Measurements from ENCODE around the gene NR4A1.

NR4A1 gene

DNA sequence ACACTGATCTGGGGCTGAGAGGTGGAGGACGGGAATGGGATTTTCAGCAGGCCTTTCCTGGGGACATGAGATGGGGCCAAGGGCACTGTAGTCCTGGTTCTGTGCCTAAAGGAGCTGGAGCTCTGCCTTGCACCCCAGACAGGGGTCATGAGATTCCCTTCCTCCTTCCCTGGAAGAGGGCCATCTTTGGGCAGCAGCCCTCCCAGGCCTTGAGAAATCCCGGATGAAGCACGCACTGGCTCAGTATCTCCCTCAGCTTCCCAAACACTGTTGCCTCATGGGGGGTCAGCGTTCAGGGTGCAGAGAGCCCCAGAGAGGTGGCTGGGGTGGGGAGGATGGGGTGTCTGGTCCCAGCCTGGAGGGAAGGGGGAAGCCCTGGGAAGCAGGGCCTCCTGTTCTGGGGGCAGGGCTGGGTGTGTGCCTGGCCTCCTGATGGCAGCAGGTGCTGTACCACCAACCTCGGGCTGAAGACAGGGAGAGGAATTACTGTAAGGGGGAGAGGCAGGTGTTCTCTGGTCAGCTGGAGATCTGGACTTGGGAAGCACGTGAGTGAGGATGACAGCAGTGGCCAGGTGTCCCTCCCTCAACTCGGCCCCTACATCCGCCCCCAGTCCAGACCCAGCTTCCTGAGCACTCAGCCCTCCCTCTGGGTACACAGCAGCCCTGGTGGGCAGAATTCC is 8.4 kb upstream of the NR4A1 start:
- H3K4me3 ChIP-seq, result no peak overlapping the region
- H3K9me3 ChIP-seq (ENCODE audit: low read depth, low read length), result no peaks in the 10 kb centered on the region
- no peaks in the 10 kb centered on the region; the same call in 1 of the 2 replicates for H3K36me3 ChIP-seq (ENCODE audit: insufficient read depth, low read length)
- TF ChIP-seq POLR2AphosphoS5 (IDR thresholded peaks at IDR 0.05; ENCODE audit: borderline replicate concordance, low read depth, low read length) (no peak), EZH2 (IDR thresholded peaks at IDR 0.05) (no peak), FOXP2 (optimal IDR thresholded peaks at IDR 0.05; ENCODE audit: control extremely low read depth, extremely low read length, insufficient read depth) (no peak)
- no peak for DNase-seq (ENCODE audit: low read depth, low spot score)
- no peak overlapping the region for H3K9ac ChIP-seq (ENCODE audit: insufficient read length)
- no peak overlapping the region for H3K27ac ChIP-seq

- Histone ChIP-seq H3K9ac (ENCODE audit: insufficient read length) (no peak overlapping the region), H3K4me3 (no peak overlapping the region), H3K27ac (no peak overlapping the region), H3K9me3 (ENCODE audit: low read depth, low read length) (no peaks in the 10 kb centered on the region), H3K36me3 (ENCODE audit: insufficient read depth, low read length) (no peaks in the 10 kb centered on the region; the same call in 1 of the 2 replicates)
- no peak for DNase-seq (ENCODE audit: low read depth, low spot score)
- no peak for TF ChIP-seq FOXP2 (optimal IDR thresholded peaks at IDR 0.05; ENCODE audit: control extremely low read depth, extremely low read length, insufficient read depth)
- TF ChIP-seq EZH2 (IDR thresholded peaks at IDR 0.05), result no peak
- no peak for TF ChIP-seq POLR2AphosphoS5 (IDR thresholded peaks at IDR 0.05; ENCODE audit: borderline replicate concordance, low read depth, low read length)
These were observed 7.6 kb upstream of the NR4A1 start for GRCh38 chr12:52043386-52044212.

GRCh38 chr12:52044292-52044983 is 6.8 kb upstream of the NR4A1 start:
- Histone ChIP-seq H3K9me3 (ENCODE audit: low read depth, low read length) (no peaks in the 10 kb centered on the region), H3K27ac (0 out of 2 replicates have a peak overlapping the region, but pooled peaks have one; percentile 25), H3K9ac (ENCODE audit: insufficient read length) (no peak overlapping the region), H3K4me3 (no peak overlapping the region), H3K36me3 (ENCODE audit: insufficient read depth, low read length) (no peaks in the 10 kb centered on the region; the same call in 1 of the 2 replicates)
- no peak for DNase-seq (ENCODE audit: low read depth, low spot score)
- TF ChIP-seq POLR2AphosphoS5 (IDR thresholded peaks at IDR 0.05; ENCODE audit: borderline replicate concordance, low read depth, low read length) (no peak), EZH2 (IDR thresholded peaks at IDR 0.05) (no peak), FOXP2 (optimal IDR thresholded peaks at IDR 0.05; ENCODE audit: control extremely low read depth, extremely low read length, insufficient read depth) (no peak)

DNA sequence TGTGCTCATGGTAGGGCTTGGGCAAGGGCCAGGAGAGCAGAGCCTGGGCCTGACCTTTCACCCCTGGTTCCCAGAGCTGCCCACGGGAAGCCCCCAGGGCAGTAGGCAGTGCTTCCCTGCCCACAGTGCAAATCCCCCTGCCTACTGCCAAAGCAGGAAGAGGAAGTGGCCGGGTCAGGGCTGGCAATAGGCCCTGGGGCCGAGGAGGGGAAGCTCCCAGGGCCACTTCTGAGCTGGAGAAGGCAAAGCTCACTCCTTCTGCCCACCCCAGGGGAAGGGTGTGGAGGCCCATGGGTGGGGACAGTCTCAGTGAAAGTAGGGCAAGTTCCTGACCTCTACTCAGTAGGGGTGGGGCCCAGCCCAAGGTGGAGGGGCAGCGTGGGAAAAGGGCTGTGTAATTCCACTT is 5.4 kb upstream of the NR4A1 start:
- TF ChIP-seq POLR2AphosphoS5 (IDR thresholded peaks at IDR 0.05; ENCODE audit: borderline replicate concordance, low read depth, low read length), result no peak
- no peak for TF ChIP-seq FOXP2 (optimal IDR thresholded peaks at IDR 0.05; ENCODE audit: control extremely low read depth, extremely low read length, insufficient read depth)
- no peak for TF ChIP-seq EZH2 (IDR thresholded peaks at IDR 0.05)
- H3K9me3 ChIP-seq (ENCODE audit: low read depth, low read length), result no peaks in the 10 kb centered on the region
- no peak for DNase-seq (ENCODE audit: low read depth, low spot score)
- H3K9ac ChIP-seq (ENCODE audit: insufficient read length), result no peak overlapping the region
- H3K27ac ChIP-seq, result no peak overlapping the region
- no peak overlapping the region for H3K4me3 ChIP-seq
- H3K36me3 ChIP-seq (ENCODE audit: insufficient read depth, low read length), result no peaks in the 10 kb centered on the region; the same call in 1 of the 2 replicates

DNA sequence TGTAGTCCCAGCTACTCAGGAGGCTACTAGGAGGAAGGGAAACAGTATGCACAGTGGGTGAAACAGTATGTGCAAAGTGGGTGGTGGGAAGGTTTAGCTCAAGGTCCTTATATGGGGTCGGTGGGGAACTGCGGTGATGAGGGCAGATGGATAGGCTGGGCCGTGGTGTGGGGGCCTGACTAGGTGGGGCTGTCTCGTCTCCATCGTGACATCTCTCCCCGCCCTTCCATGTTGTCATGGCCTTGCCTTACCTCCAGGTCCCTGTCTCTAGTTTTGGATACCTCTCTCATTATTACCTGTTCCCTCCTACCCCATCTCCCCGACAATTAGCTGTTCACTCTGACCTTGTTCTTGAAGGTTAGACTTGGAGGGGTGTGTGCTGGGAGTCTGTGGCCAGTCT is 4.4 kb upstream of the NR4A1 start:
- H3K36me3 ChIP-seq (ENCODE audit: insufficient read depth, low read length), result no peaks in the 10 kb centered on the region; the same call in 1 of the 2 replicates
- TF ChIP-seq EZH2 (IDR thresholded peaks at IDR 0.05) (no peak), FOXP2 (optimal IDR thresholded peaks at IDR 0.05; ENCODE audit: control extremely low read depth, extremely low read length, insufficient read depth) (no peak), POLR2AphosphoS5 (IDR thresholded peaks at IDR 0.05; ENCODE audit: borderline replicate concordance, low read depth, low read length) (no peak)
- no peak overlapping the region for H3K27ac ChIP-seq
- H3K9ac ChIP-seq (ENCODE audit: insufficient read length), result no peak overlapping the region
- no peak for DNase-seq (ENCODE audit: low read depth, low spot score)
- no peaks in the 10 kb centered on the region for H3K9me3 ChIP-seq (ENCODE audit: low read depth, low read length)
- H3K4me3 ChIP-seq, result no peak overlapping the region

- TF ChIP-seq EZH2 (IDR thresholded peaks at IDR 0.05), result no peak
- no peak for TF ChIP-seq POLR2AphosphoS5 (IDR thresholded peaks at IDR 0.05; ENCODE audit: borderline replicate concordance, low read depth, low read length)
- no peak for TF ChIP-seq FOXP2 (optimal IDR thresholded peaks at IDR 0.05; ENCODE audit: control extremely low read depth, extremely low read length, insufficient read depth)
- no peak overlapping the region for H3K27ac ChIP-seq
- H3K9me3 ChIP-seq (ENCODE audit: low read depth, low read length), result no peaks in the 10 kb centered on the region
- no peak for DNase-seq (ENCODE audit: low read depth, low spot score)
- H3K9ac ChIP-seq (ENCODE audit: insufficient read length), result no peak overlapping the region
- no peaks in the 10 kb centered on the region; the same call in 1 of the 2 replicates for H3K36me3 ChIP-seq (ENCODE audit: insufficient read depth, low read length)
- no peak overlapping the region for H3K4me3 ChIP-seq
These were observed 2.0 kb upstream of the NR4A1 start for GRCh38 chr12:52049286-52049685.

DNA sequence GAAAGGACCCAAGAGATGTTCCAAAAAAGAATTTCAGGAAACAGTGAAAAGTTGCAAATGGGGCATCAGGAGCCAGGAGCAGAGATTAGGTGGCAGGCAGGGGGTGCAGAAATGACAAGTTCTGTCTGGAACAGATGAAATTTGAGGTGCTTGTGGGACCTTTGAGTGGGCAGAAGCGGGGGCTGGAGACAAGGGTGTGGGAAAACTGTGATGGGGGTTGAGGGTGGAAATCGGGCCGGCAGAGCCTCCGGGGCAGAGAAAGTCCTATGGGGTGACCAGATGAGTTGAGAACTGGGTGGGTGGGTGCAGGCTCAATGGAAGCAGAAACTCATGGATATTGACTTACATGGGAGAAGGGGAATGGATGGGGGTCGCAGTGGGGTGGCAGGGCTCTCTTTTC is 1.6 kb upstream of the NR4A1 start:
- no peak overlapping the region for H3K27ac ChIP-seq
- TF ChIP-seq POLR2AphosphoS5 (IDR thresholded peaks at IDR 0.05; ENCODE audit: borderline replicate concordance, low read depth, low read length), result no peak
- no peak for TF ChIP-seq FOXP2 (optimal IDR thresholded peaks at IDR 0.05; ENCODE audit: control extremely low read depth, extremely low read length, insufficient read depth)
- no peak for TF ChIP-seq EZH2 (IDR thresholded peaks at IDR 0.05)
- H3K9me3 ChIP-seq (ENCODE audit: low read depth, low read length), result no peaks in the 10 kb centered on the region
- no peaks in the 10 kb centered on the region; the same call in 1 of the 2 replicates for H3K36me3 ChIP-seq (ENCODE audit: insufficient read depth, low read length)
- no peak for DNase-seq (ENCODE audit: low read depth, low spot score)
- H3K4me3 ChIP-seq, result no peak overlapping the region
- H3K9ac ChIP-seq (ENCODE audit: insufficient read length), result no peak overlapping the region
